H1 (cell line): ENCODE measurements around the gene RETSAT. TPM values are rescaled to one million over a fixed set of nuclear protein-coding genes. Genes with fewer than 3 reads are reported as not detected.

ENCODE experiments used
- CBX8 ChIP-seq: fragments of 300-800, 300-1000 bp; sonication (generic); IDR thresholded peaks from 2 replicates; pipeline ENCODE4 v1.7.1; 2016; ENCODE audit warnings: low read depth, low read length, borderline replicate concordance
- polyA plus RNA-seq, 7 experiments: library from polyadenylated mRNA; depleted of rRNA in 3 of 7; stranded (reverse) in 5 of 7; unstranded in 2 of 7; fragments of >200 nt in 5 of 7; fragments of 200-250 nt in 2 of 7; gene quantifications; 1 replicate in 5 of 7; 2 replicates in 1 of 7; 4 replicates in 1 of 7; pipeline versions ENCODE4 v1.2.1 to v1.2.3, GENCODE V29; 2011 to 2013; ENCODE audit warnings: missing spikeins in 2 of 7, mixed read lengths in 2 of 7
- total RNA-seq: library from RNA; stranded (reverse); fragmentation: NEBNext Ultra II Directional; extraction: Animal tissue kit (Norgen Biotek cat#: 25700); gene quantifications from 2 replicates; pipeline ENCODE4 v1.2.1, GENCODE V29; 2021
- TF ChIP-seq, protein P1 (sequence below): IDR thresholded peaks from 2 replicates; pipeline ENCODE4 v1.6.1; 2011; ENCODE audit warnings: low read length, improper control_type of control experiment

RETSAT gene
- total and polyA plus RNA-seq, 2 of the 8 experiments (the other 6 are each of a cell fraction or from before 2014, with no cell fraction given) = 15.8 to 16.7 TPM

- TF ChIP-seq CBX8 = no peak
- TF ChIP-seq, protein P1, sequence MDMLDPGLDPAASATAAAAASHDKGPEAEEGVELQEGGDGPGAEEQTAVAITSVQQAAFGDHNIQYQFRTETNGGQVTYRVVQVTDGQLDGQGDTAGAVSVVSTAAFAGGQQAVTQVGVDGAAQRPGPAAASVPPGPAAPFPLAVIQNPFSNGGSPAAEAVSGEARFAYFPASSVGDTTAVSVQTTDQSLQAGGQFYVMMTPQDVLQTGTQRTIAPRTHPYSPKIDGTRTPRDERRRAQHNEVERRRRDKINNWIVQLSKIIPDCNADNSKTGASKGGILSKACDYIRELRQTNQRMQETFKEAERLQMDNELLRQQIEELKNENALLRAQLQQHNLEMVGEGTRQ = no peak
Measured at GRCh38 chr2:85354286-85355072, at the start of gene RETSAT, which contains the start of gene ELMOD3 (continued).
